H1 (cell line): ENCODE data around the gene CXCL5. TPM values are rescaled to one million over a fixed set of nuclear protein-coding genes. Genes with fewer than 3 reads are reported as not detected.

Experiments used
- RNF2 ChIP-seq: fragments of 200-900, 300-1000 bp; sonication (generic); IDR thresholded peaks from 2 replicates; pipeline ENCODE4 v1.7.1; 2016; ENCODE audit warnings: borderline replicate concordance, low read depth, mild to moderate bottlenecking, antibody characterized with exemption, low read length; ENCODE audit not compliant: poor library complexity, severe bottlenecking; ENCODE audit errors: missing control alignments
- TAF7 ChIP-seq: optimal IDR thresholded peaks from 2 replicates; pipeline ENCODE3; 2011; ENCODE audit warnings: low read depth, mild to moderate bottlenecking, inconsistent platforms, low read length, moderate library complexity, borderline replicate concordance
- polyA plus RNA-seq, 7 experiments: library from polyadenylated mRNA; depleted of rRNA in 3 of 7; stranded (reverse) in 5 of 7; unstranded in 2 of 7; fragments of >200 nt in 5 of 7; fragments of 200-250 nt in 2 of 7; gene quantifications; 1 replicate in 5 of 7; 2 replicates in 1 of 7; 4 replicates in 1 of 7; pipeline versions ENCODE4 v1.2.1 to v1.2.3, GENCODE V29; 2011 to 2013; ENCODE audit warnings: missing spikeins in 2 of 7, mixed read lengths in 2 of 7
- total RNA-seq: library from RNA; stranded (reverse); fragmentation: NEBNext Ultra II Directional; extraction: Animal tissue kit (Norgen Biotek cat#: 25700); gene quantifications from 2 replicates; pipeline ENCODE4 v1.2.1, GENCODE V29; 2021

CXCL5 gene
- total and polyA plus RNA-seq, 2 of the 8 experiments (the other 6 are each of a cell fraction or from before 2014, with no cell fraction given): 10.9 to 15.6 TPM

DNA sequence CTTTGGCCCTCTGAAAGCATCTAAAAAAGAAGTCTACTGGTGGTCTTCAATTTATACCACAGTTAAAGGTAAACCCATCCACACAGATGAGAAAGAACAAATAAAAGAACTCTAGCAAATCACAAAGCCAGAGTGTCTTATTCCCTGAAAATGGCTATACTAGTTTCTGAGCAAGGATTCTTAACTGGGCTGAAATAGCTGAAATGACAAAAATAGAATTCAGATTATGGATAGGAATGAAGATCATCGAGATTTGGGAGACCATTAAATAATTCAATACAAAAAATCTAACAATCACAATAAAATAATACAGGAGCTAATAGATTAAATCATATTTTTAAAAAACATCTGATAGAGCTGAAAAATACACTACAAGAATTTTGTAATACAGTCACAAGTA lies 28.5 kb downstream of the CXCL5 start (continued):
- TF ChIP-seq TAF7 (no peak), RNF2 (no peak)
